ENCODE data around the gene CDYL. TPM values are rescaled to one million over a fixed set of nuclear protein-coding genes. Genes with fewer than 3 reads are reported as not detected.

The CDYL gene
- total and polyA plus RNA-seq, 2 of the 4 experiments (the other 2 are of a cell fraction): 14.2 to 92.1 TPM

GRCh38 chr6:4814987-4815386 is 38.8 kb downstream of the CDYL start:
- Histone ChIP-seq H2BK20ac (ENCODE audit: low read depth, low read length) (no peak overlapping the region), H3K9me3 (ENCODE audit: control insufficient read depth, insufficient read depth, low read length) (no peaks in the 10 kb centered on the region), H2BK120ac (ENCODE audit: low read depth, low read length) (no peak overlapping the region), H3K23ac (ENCODE audit: low read depth, low read length) (no peak overlapping the region), H4K91ac (ENCODE audit: insufficient read depth, low read depth, low read length) (no peak overlapping the region), H4K20me1 (ENCODE audit: insufficient read depth, low read length) (peaks cover 73% of the 10 kb centered on the region), H2AFZ (replicated peaks; ENCODE audit: low read length, poor library complexity) (no peak overlapping the region), H2AK5ac (ENCODE audit: low read depth, low read length) (no peak overlapping the region), H3K4me1 (ENCODE audit: control insufficient read depth, insufficient read depth, low read length) (peaks cover 6% of the 10 kb centered on the region), H3K27me3 (ENCODE audit: control insufficient read depth, insufficient read depth, low read length) (no peaks in the 10 kb centered on the region), H3K56ac (ENCODE audit: extremely low read depth, insufficient read depth, low read length) (no peak overlapping the region), H4K5ac (ENCODE audit: low read depth, low read length) (no peak overlapping the region), H2BK5ac (ENCODE audit: low read depth, low read length, poor library complexity, severe bottlenecking) (no peak overlapping the region), H3K79me1 (ENCODE audit: low read depth in 1 of 2, low read length in 2 of 2) (peaks cover 33 to 73% of the 10 kb centered on the region in 2 experiments; a peak in 3 of 4 replicates), H3K36me3 (ENCODE audit: control insufficient read depth, insufficient read depth, low read length) (no peaks in the 10 kb centered on the region), H3K14ac (replicated peaks; ENCODE audit: low read depth, low read length) (no peak overlapping the region), H3K9me1 (ENCODE audit: insufficient read depth, low read length) (peaks cover 11% of the 10 kb centered on the region), H2AK9ac (replicated peaks; ENCODE audit: low read depth, low read length, poor library complexity) (no peak overlapping the region), H3K9ac (ENCODE audit: low read depth, low read length) (no peak overlapping the region), H2BK15ac (ENCODE audit: low read depth, low read length) (no peak overlapping the region), H3K4me3 (ENCODE audit: insufficient read depth, low read depth, low read length) (no peak overlapping the region), H3K27ac (ENCODE audit: insufficient read depth, low read length) (no peak overlapping the region), H4K8ac (ENCODE audit: low read depth in 2 of 2, low read length in 2 of 2) (no peak overlapping the region), H3K4me2 (ENCODE audit: low read depth, low read length) (no peak overlapping the region), H3K18ac (ENCODE audit: low read depth, low read length) (no peak overlapping the region), H3K4ac (ENCODE audit: low read depth, low read length) (no peak overlapping the region)
- ChIA-PET POLR2A (ENCODE audit: unreplicated experiment) (no interaction called here), CTCF (no interaction called here)
- WGBS, 2 experiments (ENCODE audit: extremely low coverage in 2 of 2, insufficient read length in 1 of 2): no CpG with 5 or more reads among the region's 2 CpGs
- ATAC-seq (ENCODE audit: low read depth) (no peak), DNase-seq (no peak)
- dilution Hi-C loops (cut with HindIII; ENCODE audit: low sequenced_read_pairs, unreplicated experiment) (no loop called here), in situ Hi-C loops (cut with MboI; ENCODE audit: low sequenced_read_pairs) (no loop called here), intact Hi-C loops (cut with micrococcal nuclease) (no loop called here)
- no TSS peak for BruUV-seq (replicated peaks)
- TF ChIP-seq POLR2A (IDR thresholded peaks at IDR 0.05; ENCODE audit: low read depth, low read length): no peak
- TF ChIP-seq FOS (IDR thresholded peaks at IDR 0.05; ENCODE audit: low read depth, low read length): no peak
- no peak for TF ChIP-seq SMC3 (IDR thresholded peaks at IDR 0.05; ENCODE audit: low read depth, low read length)
- no peak for TF ChIP-seq BHLHE40 (IDR thresholded peaks at IDR 0.05; ENCODE audit: low read depth, low read length)
- TF ChIP-seq NFE2L2 (IDR thresholded peaks at IDR 0.05; ENCODE audit: low read depth, low read length): no peak
- no peak for TF ChIP-seq MXI1 (IDR thresholded peaks at IDR 0.05; ENCODE audit: borderline replicate concordance, low read depth, low read length)
- no peak for TF ChIP-seq CTCF (conservative IDR thresholded peaks at IDR 0.05; ENCODE audit: low read depth, low read length)
- TF ChIP-seq RAD21 (IDR thresholded peaks at IDR 0.05; ENCODE audit: low read length): no peak
- TF ChIP-seq MAZ (IDR thresholded peaks at IDR 0.05; ENCODE audit: borderline replicate concordance, low read depth, low read length): no peak

Measured in IMR-90 (cell line).